Neural cell (in vitro differentiated cells): ENCODE results near the gene NFIX. TPM values are rescaled to one million over a fixed set of nuclear protein-coding genes. Genes with fewer than 3 reads are reported as not detected.

Experiments
- H2AFZ ChIP-seq: fragments of 200-600, 300-800 bp; sonication (generic), shearing (Covaris generic); 2 replicates; pipeline ENCODE4 v1.6.0; 2014; ENCODE audit warnings: low read depth, mild to moderate bottlenecking, antibody characterized with exemption, low read length, moderate library complexity
- H3F3A ChIP-seq: fragments of 200-600 bp; shearing (Covaris generic); 2 replicates; pipeline ENCODE4 v1.6.1; 2016; ENCODE audit warnings: mild to moderate bottlenecking, moderate library complexity, mixed read lengths, antibody characterized with exemption, low read length; ENCODE audit not compliant: insufficient read depth, poor library complexity, severe bottlenecking
- H3K27ac ChIP-seq: fragments of 200-600, 300-800 bp; sonication (generic), shearing (Covaris generic); 2 replicates; pipeline ENCODE4 v1.5.1; 2014; ENCODE audit warnings: mild to moderate bottlenecking, low read length, moderate library complexity
- H3K27me3 ChIP-seq: fragments of 300-800, 200-600 bp; sonication (generic), shearing (Covaris generic); 2 replicates; pipeline ENCODE4 v1.6.0; 2014; ENCODE audit warnings: mild to moderate bottlenecking, low read depth, low read length, moderate library complexity; ENCODE audit not compliant: insufficient read depth
- H3K36me3 ChIP-seq: fragments of 300-800, 200-600 bp; sonication (generic), shearing (Covaris generic); 2 replicates; pipeline ENCODE4 v1.5.1; 2014; ENCODE audit warnings: mild to moderate bottlenecking, antibody characterized with exemption, low read length, moderate library complexity; ENCODE audit not compliant: insufficient read depth
- H3K4me2 ChIP-seq: fragments of 300-800, 200-600 bp; sonication (generic), shearing (Covaris generic); 2 replicates; pipeline ENCODE4 v1.6.0; 2014; ENCODE audit warnings: mild to moderate bottlenecking, low read length
- H3K4me3 ChIP-seq: fragments of 300-800, 200-600 bp; sonication (generic), shearing (Covaris generic); 2 replicates; pipeline ENCODE4 v1.5.1; 2014; ENCODE audit warnings: mild to moderate bottlenecking, low read length, moderate library complexity
- H3K79me2 ChIP-seq: fragments of 200-600 bp; shearing (Covaris generic); replicated peaks from 2 replicates; pipeline ENCODE4 v1.6.0; 2014; ENCODE audit warnings: mild to moderate bottlenecking, low read length, moderate library complexity; ENCODE audit not compliant: insufficient read depth
- H3K9ac ChIP-seq: fragments of 300-800, 200-600 bp; sonication (generic), shearing (Covaris generic); 2 replicates; pipeline ENCODE4 v1.6.1; 2016; ENCODE audit warnings: mild to moderate bottlenecking, low read length, mixed read lengths
- H3K9me2 ChIP-seq: fragments of 200-600 bp; shearing (Covaris generic); 2 replicates; pipeline ENCODE4 v1.6.1; 2016; ENCODE audit warnings: mild to moderate bottlenecking, low read length, mixed read lengths; ENCODE audit not compliant: insufficient read depth
- H3K9me3 ChIP-seq: fragments of 200-600, 300-800 bp; sonication (generic), shearing (Covaris generic); 2 replicates; pipeline ENCODE4 v1.6.1; 2016; ENCODE audit warnings: mild to moderate bottlenecking, mixed run types, low read length, moderate library complexity, mixed read lengths
- H4K20me1 ChIP-seq: fragments of 200-600 bp; shearing (Covaris generic); 2 replicates; pipeline ENCODE4 v1.6.1; 2016; ENCODE audit warnings: mild to moderate bottlenecking, mixed run types; ENCODE audit not compliant: insufficient read depth
- EP300 ChIP-seq: fragments of 450-650 bp; conservative IDR thresholded peaks from 2 replicates; pipeline ENCODE4 v1.6.1; 2014; ENCODE audit warnings: antibody characterized with exemption, mild to moderate bottlenecking, moderate library complexity; ENCODE audit not compliant: poor library complexity, severe bottlenecking
- EZH2 ChIP-seq: fragments of 200-600, 300-800 bp; shearing (Covaris generic), sonication (generic); IDR thresholded peaks from 2 replicates; pipeline ENCODE4 v1.6.1; 2014; ENCODE audit warnings: antibody characterized with exemption, low read length, borderline replicate concordance, mild to moderate bottlenecking; ENCODE audit not compliant: insufficient read depth, poor library complexity, severe bottlenecking
- MXI1 ChIP-seq: fragments of 450-650 bp; conservative IDR thresholded peaks from 2 replicates; pipeline ENCODE4 v1.6.1; 2014; ENCODE audit warnings: antibody characterized with exemption, mild to moderate bottlenecking; ENCODE audit not compliant: poor library complexity, severe bottlenecking
- POLR2AphosphoS5 ChIP-seq: IDR thresholded peaks from 2 replicates; pipeline ENCODE4 v1.6.1; 2012
- RAD21 ChIP-seq: fragments of 450-650 bp; conservative IDR thresholded peaks from 2 replicates; pipeline ENCODE4 v1.6.1; 2014; ENCODE audit warnings: antibody characterized with exemption, mild to moderate bottlenecking, moderate library complexity
- REST ChIP-seq: IDR thresholded peaks from 2 replicates; pipeline ENCODE4 v1.6.1; 2012; ENCODE audit warnings: borderline replicate concordance
- SMC3 ChIP-seq: fragments of 450-650 bp; conservative IDR thresholded peaks from 2 replicates; pipeline ENCODE4 v1.6.1; 2014; ENCODE audit warnings: antibody characterized with exemption, mild to moderate bottlenecking, moderate library complexity; ENCODE audit not compliant: poor library complexity
- TAF1 ChIP-seq: IDR thresholded peaks from 2 replicates; pipeline ENCODE4 v1.6.1; 2012; ENCODE audit warnings: low read depth
- polyA plus RNA-seq: library from polyadenylated mRNA; depleted of rRNA; stranded (reverse); fragments of >200 nt; gene quantifications from 2 replicates; pipeline ENCODE4 v1.2.3, GENCODE V29; 2014
- TF ChIP-seq, protein P1 (sequence below): fragments of 450-650 bp; IDR thresholded peaks from 2 replicates; pipeline ENCODE4 v1.5.1; 2014; ENCODE audit warnings: antibody characterized with exemption, mild to moderate bottlenecking, moderate library complexity; ENCODE audit not compliant: poor library complexity, severe bottlenecking

The NFIX gene
- polyA plus RNA-seq, 1 donor from 2014 or later, result not detected

DNA sequence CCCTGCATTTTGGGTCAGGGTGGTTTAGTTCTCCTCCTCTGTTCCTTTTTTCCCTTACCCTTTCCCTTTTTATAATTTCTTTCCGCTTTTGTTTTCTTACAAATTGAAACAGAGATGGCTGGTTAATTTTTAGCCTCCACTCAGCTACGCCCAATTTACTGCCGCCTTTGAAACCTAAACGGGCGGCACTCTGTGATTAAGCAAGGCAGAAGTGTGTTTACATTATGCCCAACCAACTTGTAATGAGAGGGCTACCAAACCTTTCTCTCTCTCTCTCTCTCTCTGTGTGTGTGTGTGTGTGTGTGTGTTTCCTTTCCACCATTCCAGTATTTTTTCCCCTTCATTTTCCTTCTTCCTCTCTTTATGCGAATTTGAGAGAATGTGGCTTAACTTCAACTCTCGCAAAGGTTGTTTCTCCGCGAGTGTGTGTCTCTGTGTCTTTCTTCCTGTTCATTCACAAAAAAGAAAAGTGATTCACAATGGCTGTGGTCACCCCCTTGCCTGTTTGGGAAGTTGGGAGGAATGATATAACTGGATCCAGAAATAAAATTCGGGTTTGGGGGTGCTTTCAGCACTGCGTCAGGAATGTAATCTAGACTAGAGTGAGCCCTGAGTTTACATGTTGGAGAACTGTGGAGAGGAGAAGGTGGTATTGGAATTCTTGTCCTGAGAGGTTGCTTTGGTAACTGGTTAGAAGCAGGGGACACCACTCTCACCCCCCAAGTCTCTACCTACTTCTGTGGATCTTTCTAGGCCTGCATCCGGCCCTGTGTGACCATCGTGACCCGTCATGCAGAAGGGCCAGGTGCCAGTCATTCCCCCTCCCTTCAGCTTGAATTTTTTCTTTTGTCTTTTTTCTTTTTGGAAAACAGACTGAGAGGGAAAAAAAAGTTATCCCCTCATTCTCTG, 31.4 kb downstream of the NFIX start:
- Histone ChIP-seq H3K27me3 (peaks cover 100% of the 10 kb centered on the region), H3K4me2 (no peak overlapping the region), H3K27ac (no peak overlapping the region), H3K9me3 (no peaks in the 10 kb centered on the region), H4K20me1 (no peaks in the 10 kb centered on the region), H3K4me3 (no peak overlapping the region), H3K9me2 (no peaks in the 10 kb centered on the region), H3K79me2 (no peaks in the 10 kb centered on the region), H3K9ac (no peak overlapping the region), H3F3A (no peaks in the 10 kb centered on the region), H2AFZ (no peak overlapping the region), H3K36me3 (no peaks in the 10 kb centered on the region)
- TF ChIP-seq EZH2 (peak; percentile 31), SMC3 (no peak), REST (no peak)
- TF ChIP-seq, protein P1, sequence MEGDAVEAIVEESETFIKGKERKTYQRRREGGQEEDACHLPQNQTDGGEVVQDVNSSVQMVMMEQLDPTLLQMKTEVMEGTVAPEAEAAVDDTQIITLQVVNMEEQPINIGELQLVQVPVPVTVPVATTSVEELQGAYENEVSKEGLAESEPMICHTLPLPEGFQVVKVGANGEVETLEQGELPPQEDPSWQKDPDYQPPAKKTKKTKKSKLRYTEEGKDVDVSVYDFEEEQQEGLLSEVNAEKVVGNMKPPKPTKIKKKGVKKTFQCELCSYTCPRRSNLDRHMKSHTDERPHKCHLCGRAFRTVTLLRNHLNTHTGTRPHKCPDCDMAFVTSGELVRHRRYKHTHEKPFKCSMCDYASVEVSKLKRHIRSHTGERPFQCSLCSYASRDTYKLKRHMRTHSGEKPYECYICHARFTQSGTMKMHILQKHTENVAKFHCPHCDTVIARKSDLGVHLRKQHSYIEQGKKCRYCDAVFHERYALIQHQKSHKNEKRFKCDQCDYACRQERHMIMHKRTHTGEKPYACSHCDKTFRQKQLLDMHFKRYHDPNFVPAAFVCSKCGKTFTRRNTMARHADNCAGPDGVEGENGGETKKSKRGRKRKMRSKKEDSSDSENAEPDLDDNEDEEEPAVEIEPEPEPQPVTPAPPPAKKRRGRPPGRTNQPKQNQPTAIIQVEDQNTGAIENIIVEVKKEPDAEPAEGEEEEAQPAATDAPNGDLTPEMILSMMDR, result no peak

DNA sequence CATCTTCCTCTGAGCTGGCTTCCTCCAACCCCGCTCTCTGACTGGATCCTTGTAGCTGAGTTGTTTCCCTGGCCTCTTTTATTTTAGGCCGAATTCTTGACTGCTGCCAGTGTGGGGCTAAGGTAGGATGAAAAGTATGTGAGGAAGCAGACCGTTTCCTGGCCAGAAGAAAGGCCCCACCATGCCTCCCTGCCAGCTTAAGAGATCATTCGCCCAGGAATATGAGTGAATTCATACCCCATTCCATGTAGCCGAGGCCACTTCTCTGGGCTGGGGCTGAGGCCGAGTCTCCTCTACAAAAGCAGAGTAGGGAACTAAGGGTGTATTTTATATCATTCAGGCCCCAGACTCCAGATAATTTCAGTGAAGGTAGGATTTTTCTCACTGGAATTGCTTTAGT, 32.3 kb downstream of the NFIX start:
- Histone ChIP-seq H3K9me3 (no peaks in the 10 kb centered on the region), H4K20me1 (no peaks in the 10 kb centered on the region), H3K4me2 (no peak overlapping the region), H3K27me3 (peaks cover 100% of the 10 kb centered on the region), H3K4me3 (no peak overlapping the region), H3K79me2 (no peaks in the 10 kb centered on the region), H3K9ac (no peak overlapping the region), H3K27ac (no peak overlapping the region), H2AFZ (no peak overlapping the region), H3F3A (no peaks in the 10 kb centered on the region), H3K9me2 (no peaks in the 10 kb centered on the region), H3K36me3 (no peaks in the 10 kb centered on the region)
- TF ChIP-seq TAF1, result no peak
- no peak for TF ChIP-seq SMC3
- no peak for TF ChIP-seq EZH2
- TF ChIP-seq MXI1, result no peak
- TF ChIP-seq, protein P1, result no peak
- no peak for TF ChIP-seq EP300
- TF ChIP-seq REST, result no peak
- no peak for TF ChIP-seq POLR2AphosphoS5
- no peak for TF ChIP-seq RAD21
